ENCODE measurements around the gene KCNIP4. TPM values are rescaled to one million over a fixed set of nuclear protein-coding genes. Genes with fewer than 3 reads are reported as not detected.

The KCNIP4 gene
- total RNA-seq, 1 donor from 2014 or later = 0.59 TPM

DNA sequence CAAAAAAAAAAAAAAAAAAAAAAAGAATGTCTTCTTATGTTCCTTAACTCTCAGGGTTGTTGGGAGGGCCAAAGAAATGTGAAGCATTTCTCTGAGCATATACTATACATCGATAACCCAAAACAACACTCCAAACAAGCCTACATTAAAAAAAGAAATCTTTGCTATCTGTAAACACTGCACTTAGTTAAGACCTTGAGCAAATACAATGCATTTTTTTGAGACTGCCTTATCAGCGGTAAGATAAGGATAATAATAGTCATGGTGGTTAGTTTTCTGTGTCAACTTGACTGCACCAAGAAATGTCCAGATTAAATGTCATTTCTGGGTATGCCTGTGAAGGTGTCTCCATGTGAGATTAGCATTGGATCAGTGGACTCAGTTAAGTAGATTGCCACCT is 706.4 kb downstream of the KCNIP4 start:
- TF ChIP-seq EZH2 (IDR thresholded peaks at IDR 0.05; ENCODE audit: insufficient read depth, low read length) = no peak
- TF ChIP-seq, protein P1, sequence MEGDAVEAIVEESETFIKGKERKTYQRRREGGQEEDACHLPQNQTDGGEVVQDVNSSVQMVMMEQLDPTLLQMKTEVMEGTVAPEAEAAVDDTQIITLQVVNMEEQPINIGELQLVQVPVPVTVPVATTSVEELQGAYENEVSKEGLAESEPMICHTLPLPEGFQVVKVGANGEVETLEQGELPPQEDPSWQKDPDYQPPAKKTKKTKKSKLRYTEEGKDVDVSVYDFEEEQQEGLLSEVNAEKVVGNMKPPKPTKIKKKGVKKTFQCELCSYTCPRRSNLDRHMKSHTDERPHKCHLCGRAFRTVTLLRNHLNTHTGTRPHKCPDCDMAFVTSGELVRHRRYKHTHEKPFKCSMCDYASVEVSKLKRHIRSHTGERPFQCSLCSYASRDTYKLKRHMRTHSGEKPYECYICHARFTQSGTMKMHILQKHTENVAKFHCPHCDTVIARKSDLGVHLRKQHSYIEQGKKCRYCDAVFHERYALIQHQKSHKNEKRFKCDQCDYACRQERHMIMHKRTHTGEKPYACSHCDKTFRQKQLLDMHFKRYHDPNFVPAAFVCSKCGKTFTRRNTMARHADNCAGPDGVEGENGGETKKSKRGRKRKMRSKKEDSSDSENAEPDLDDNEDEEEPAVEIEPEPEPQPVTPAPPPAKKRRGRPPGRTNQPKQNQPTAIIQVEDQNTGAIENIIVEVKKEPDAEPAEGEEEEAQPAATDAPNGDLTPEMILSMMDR (IDR thresholded peaks at IDR 0.05; ENCODE audit: insufficient read depth, low read depth, low read length) = no peak
- H4K20me1 ChIP-seq (ENCODE audit: insufficient read depth, low read length) = no peaks in the 10 kb centered on the region
- Mint-ChIP-seq H3K27me3 (ENCODE audit: low read depth, unreplicated experiment) (no peaks in the 10 kb centered on the region), H3K36me3 (ENCODE audit: low read depth, unreplicated experiment) (no peaks in the 10 kb centered on the region), H3K4me3 (ENCODE audit: unreplicated experiment) (no peak overlapping the region), H3K27ac (ENCODE audit: unreplicated experiment) (no peak overlapping the region), H3K4me1 (ENCODE audit: low read depth, unreplicated experiment) (peaks cover 1% of the 10 kb centered on the region), H3K9me3 (ENCODE audit: unreplicated experiment) (no peaks in the 10 kb centered on the region)
- no peaks in the 10 kb centered on the region for H3K9me3 ChIP-seq (ENCODE audit: insufficient read depth, low read depth, low read length)
- no peak overlapping the region for H3K27ac ChIP-seq (ENCODE audit: low read depth, low read length)
- no peaks in the 10 kb centered on the region for H3K79me2 ChIP-seq (ENCODE audit: insufficient read depth, low read length)
- no peaks in the 10 kb centered on the region for H3K27me3 ChIP-seq (ENCODE audit: insufficient read depth, low read length)
- no peaks in the 10 kb centered on the region for H3K36me3 ChIP-seq (ENCODE audit: insufficient read depth, low read length)
- DNase-seq (ENCODE audit: low read depth) (no peak), FAIRE-seq (no peak)
- no peak overlapping the region for H2AFZ ChIP-seq (ENCODE audit: low read depth, low read length)
- no peak overlapping the region for H3K9ac ChIP-seq (ENCODE audit: low read length)
- H3K4me3 ChIP-seq (ENCODE audit: insufficient read depth, low read depth, low read length) = no peak overlapping the region
- no peak overlapping the region for H3K4me2 ChIP-seq (ENCODE audit: low read length)
- no peaks in the 10 kb centered on the region for H3K4me1 ChIP-seq (ENCODE audit: insufficient read depth, low read length)

DNA sequence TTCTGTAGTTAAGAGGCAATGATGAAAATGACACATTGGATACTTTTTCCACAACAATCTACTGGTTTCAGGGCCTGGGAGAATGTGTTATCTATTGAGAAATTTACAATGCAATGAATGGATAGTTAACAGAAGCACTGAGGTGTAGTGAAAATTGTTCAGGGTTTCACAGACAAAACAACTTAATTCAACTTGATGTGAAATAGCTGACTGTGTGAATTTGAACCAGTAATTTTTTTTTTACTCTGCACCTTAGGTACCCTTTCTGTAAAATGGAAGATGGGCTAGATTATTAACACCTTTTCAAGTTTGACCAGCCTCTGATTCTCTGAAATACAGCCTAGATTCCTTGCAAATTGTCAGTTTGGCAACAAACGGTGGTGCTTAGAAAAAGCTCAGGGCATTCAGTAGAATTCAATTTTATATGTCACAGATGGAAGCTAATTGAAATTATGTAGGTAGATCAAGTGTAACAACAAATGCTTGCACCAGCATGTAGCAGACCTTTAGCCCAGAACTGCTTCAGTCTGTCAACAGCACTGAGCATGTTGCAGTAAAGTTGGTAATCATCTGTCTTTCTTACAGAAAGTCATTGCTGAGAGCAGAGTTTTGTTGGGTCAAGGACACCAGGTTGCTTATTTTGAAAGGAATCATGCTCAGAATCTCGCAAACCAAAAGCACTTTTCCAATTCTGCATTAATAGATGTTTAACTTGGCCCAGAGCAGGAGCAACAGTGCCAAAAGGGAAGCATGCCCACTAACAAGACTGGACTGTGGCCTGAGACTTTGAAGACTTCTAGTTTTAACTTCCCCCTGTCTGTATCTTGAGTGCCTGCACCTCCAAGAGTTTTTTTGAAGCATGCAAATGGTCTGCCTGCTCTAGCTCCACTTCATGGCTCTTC is 721.7 kb downstream of the KCNIP4 start:
- Histone ChIP-seq H3K27me3 (ENCODE audit: insufficient read depth, low read length) (no peaks in the 10 kb centered on the region), H3K9ac (ENCODE audit: low read length) (no peak overlapping the region), H4K20me1 (ENCODE audit: insufficient read depth, low read length) (no peaks in the 10 kb centered on the region), H2AFZ (ENCODE audit: low read depth, low read length) (no peak overlapping the region), H3K9me3 (ENCODE audit: insufficient read depth, low read depth, low read length) (peaks cover 2% of the 10 kb centered on the region), H3K36me3 (ENCODE audit: insufficient read depth, low read length) (no peaks in the 10 kb centered on the region), H3K79me2 (ENCODE audit: insufficient read depth, low read length) (no peaks in the 10 kb centered on the region), H3K4me2 (ENCODE audit: low read length) (no peak overlapping the region), H3K4me1 (ENCODE audit: insufficient read depth, low read length) (no peaks in the 10 kb centered on the region), H3K4me3 (ENCODE audit: insufficient read depth, low read depth, low read length) (no peak overlapping the region), H3K27ac (ENCODE audit: low read depth, low read length) (no peak overlapping the region)
- H3K27me3 Mint-ChIP-seq (ENCODE audit: low read depth, unreplicated experiment) = peaks cover 3% of the 10 kb centered on the region
- no peak overlapping the region for H3K4me3 Mint-ChIP-seq (ENCODE audit: unreplicated experiment)
- H3K27ac Mint-ChIP-seq (ENCODE audit: unreplicated experiment) = no peak overlapping the region
- peaks cover 5% of the 10 kb centered on the region for H3K9me3 Mint-ChIP-seq (ENCODE audit: unreplicated experiment)
- H3K36me3 Mint-ChIP-seq (ENCODE audit: low read depth, unreplicated experiment) = no peaks in the 10 kb centered on the region
- no peak for DNase-seq (ENCODE audit: low read depth)
- TF ChIP-seq, protein P1 (IDR thresholded peaks at IDR 0.05; ENCODE audit: insufficient read depth, low read depth, low read length) = no peak
- TF ChIP-seq EZH2 (IDR thresholded peaks at IDR 0.05; ENCODE audit: insufficient read depth, low read length) = no peak
- no peaks in the 10 kb centered on the region for H3K4me1 Mint-ChIP-seq (ENCODE audit: low read depth, unreplicated experiment)
- FAIRE-seq = no peak

DNA sequence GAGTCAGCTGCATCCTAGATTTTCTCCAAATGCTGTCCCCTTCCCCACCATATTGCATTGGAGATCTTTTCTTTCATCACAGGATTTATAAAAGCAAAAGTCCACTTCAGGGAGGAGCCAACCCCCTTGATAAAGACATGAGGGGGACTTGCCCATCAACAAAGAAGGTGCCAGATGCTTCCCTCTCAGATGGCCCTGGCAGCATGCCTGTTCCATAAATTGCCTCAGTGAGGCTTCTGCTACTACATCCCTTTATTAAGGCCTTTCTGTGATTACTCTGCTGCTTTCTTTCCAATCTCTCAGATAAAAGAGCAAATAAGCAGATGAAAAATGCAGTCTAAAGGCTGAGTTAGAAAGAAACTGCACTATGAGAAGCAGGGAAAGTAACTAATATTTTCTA is 736.7 kb downstream of the KCNIP4 start:
- H3K9me3 ChIP-seq (ENCODE audit: insufficient read depth, low read depth, low read length) = no peaks in the 10 kb centered on the region
- no peak overlapping the region for H2AFZ ChIP-seq (ENCODE audit: low read depth, low read length)
- H3K79me2 ChIP-seq (ENCODE audit: insufficient read depth, low read length) = no peaks in the 10 kb centered on the region
- H4K20me1 ChIP-seq (ENCODE audit: insufficient read depth, low read length) = no peaks in the 10 kb centered on the region
- no peak overlapping the region for H3K27ac ChIP-seq (ENCODE audit: low read depth, low read length)
- Mint-ChIP-seq H3K4me1 (ENCODE audit: low read depth, unreplicated experiment) (no peaks in the 10 kb centered on the region), H3K4me3 (ENCODE audit: unreplicated experiment) (no peak overlapping the region), H3K27ac (ENCODE audit: unreplicated experiment) (no peak overlapping the region), H3K9me3 (ENCODE audit: unreplicated experiment) (no peaks in the 10 kb centered on the region), H3K36me3 (ENCODE audit: low read depth, unreplicated experiment) (no peaks in the 10 kb centered on the region), H3K27me3 (ENCODE audit: low read depth, unreplicated experiment) (no peaks in the 10 kb centered on the region)
- no peaks in the 10 kb centered on the region for H3K27me3 ChIP-seq (ENCODE audit: insufficient read depth, low read length)
- DNase-seq (ENCODE audit: low read depth) (no peak), FAIRE-seq (no peak)
- no peak overlapping the region for H3K4me3 ChIP-seq (ENCODE audit: insufficient read depth, low read depth, low read length)
- H3K36me3 ChIP-seq (ENCODE audit: insufficient read depth, low read length) = no peaks in the 10 kb centered on the region
- H3K4me1 ChIP-seq (ENCODE audit: insufficient read depth, low read length) = no peaks in the 10 kb centered on the region
- H3K4me2 ChIP-seq (ENCODE audit: low read length) = no peak overlapping the region
- no peak for TF ChIP-seq EZH2 (IDR thresholded peaks at IDR 0.05; ENCODE audit: insufficient read depth, low read length)
- TF ChIP-seq, protein P1 (IDR thresholded peaks at IDR 0.05; ENCODE audit: insufficient read depth, low read depth, low read length) = no peak
- no peak overlapping the region for H3K9ac ChIP-seq (ENCODE audit: low read length)
